ENCODE data around the gene TMC7.

Gene TMC7

GRCh38 chr16:18983565-18984434 is at the start of gene TMC7:
TSS of gene TMC7 (plus strand) at chr16:18983934. CDS start at chr16:18984064, 130 bp downstream.
- H3K4me3 ChIP-seq (ENCODE audit: low read depth, low read length), result peak within 1 kb of the TSS; percentile 60
- TF ChIP-seq CTCF (IDR thresholded peaks at IDR 0.05; ENCODE audit: insufficient read depth, low read length, missing control alignments), result peak; percentile 92
- POLR2A ChIA-PET, result interaction anchor here (0.5 to 0.6 kb wide), 2 partner anchors 83 to 85 kb away, joined by 3 to 6 read pairs; partner anchors contain the start of gene COQ7

GRCh38 chr16:18936727-18937340 is 46.9 kb upstream of the TMC7 start:
- DNase-seq (ENCODE audit: low read depth, low spot score), result no peak
- H3K4me3 ChIP-seq (ENCODE audit: low read depth, low read length), result no peak overlapping the region
- TF ChIP-seq CTCF (IDR thresholded peaks at IDR 0.05; ENCODE audit: insufficient read depth, low read length, missing control alignments), result no peak
- POLR2A ChIA-PET, result no interaction called here
- CTCF ChIA-PET, result interaction anchor here (1.7 kb wide), 1 partner anchor 32 kb away, joined by 5 read pairs; no protein-coding TSS in a partner anchor

More at GRCh38 chr16:18983565-18984434, at the start of gene TMC7:
- CTCF ChIA-PET, result interaction anchor here (0.6 to 6.5 kb wide), 33 partner anchors 9 to 571 kb away, joined by 3 to 106 read pairs (median 4); partner anchors contain the start of genes COQ7 and VPS35L
- DNase-seq (ENCODE audit: low read depth, low spot score), result no peak

GRCh38 chr16:18937390-18937789 is 46.3 kb upstream of the TMC7 start:
- POLR2A ChIA-PET, result no interaction called here
- no peak for TF ChIP-seq CTCF (IDR thresholded peaks at IDR 0.05; ENCODE audit: insufficient read depth, low read length, missing control alignments)
- DNase-seq (ENCODE audit: low read depth, low spot score), result no peak
- no peak overlapping the region for H3K4me3 ChIP-seq (ENCODE audit: low read depth, low read length)
- CTCF ChIA-PET, result interaction anchor here (1.7 kb wide), 1 partner anchor 31 kb away, joined by 5 read pairs; no protein-coding TSS in a partner anchor

GRCh38 chr16:18938986-18939385 is 44.7 kb upstream of the TMC7 start:
- ChIA-PET POLR2A (no interaction called here), CTCF (no interaction called here)
- no peak for DNase-seq (ENCODE audit: low read depth, low spot score)
- H3K4me3 ChIP-seq (ENCODE audit: low read depth, low read length), result no peak overlapping the region
- TF ChIP-seq CTCF (IDR thresholded peaks at IDR 0.05; ENCODE audit: insufficient read depth, low read length, missing control alignments), result no peak

- CTCF ChIA-PET, result no interaction called here
- no peak for DNase-seq (ENCODE audit: low read depth, low spot score)
- POLR2A ChIA-PET, result no interaction called here
- H3K4me3 ChIP-seq (ENCODE audit: low read depth, low read length), result no peak overlapping the region
- TF ChIP-seq CTCF (IDR thresholded peaks at IDR 0.05; ENCODE audit: insufficient read depth, low read length, missing control alignments), result no peak
These were observed 42.3 kb upstream of the TMC7 start for GRCh38 chr16:18941471-18941870.

GRCh38 chr16:18942061-18942460 is 41.7 kb upstream of the TMC7 start:
- ChIA-PET CTCF (no interaction called here), POLR2A (no interaction called here)
- TF ChIP-seq CTCF (IDR thresholded peaks at IDR 0.05; ENCODE audit: insufficient read depth, low read length, missing control alignments), result no peak
- DNase-seq (ENCODE audit: low read depth, low spot score), result no peak
- H3K4me3 ChIP-seq (ENCODE audit: low read depth, low read length), result no peak overlapping the region

Measured in AG04449 (cell line).